GM12801 (cell line): ENCODE results near the gene INO80D.

Experiments used
- CTCF ChIP-seq: IDR thresholded peaks from one replicate; pipeline ENCODE4 v1.5.1; 2011; ENCODE audit warnings: control low read depth; ENCODE audit not compliant: insufficient read length; ENCODE audit errors: extremely low read depth

The INO80D gene

GRCh38 chr2:205989271-205990071, 96.5 kb downstream of the INO80D start:
- no peak for TF ChIP-seq CTCF

- TF ChIP-seq CTCF: no peak
Observed at GRCh38 chr2:205988274-205988673, 97.7 kb downstream of the INO80D start.

GRCh38 chr2:205984381-205984780, 101.6 kb downstream of the INO80D start:
- TF ChIP-seq CTCF: no peak

- no peak for TF ChIP-seq CTCF
Observed at GRCh38 chr2:205982776-205983327, 103.1 kb downstream of the INO80D start.

GRCh38 chr2:205976120-205976814, 109.7 kb downstream of the INO80D start:
- TF ChIP-seq CTCF: no peak

GRCh38 chr2:205975082-205975949, 110.7 kb downstream of the INO80D start:
- no peak for TF ChIP-seq CTCF

- TF ChIP-seq CTCF: no peak
Observed at GRCh38 chr2:205972113-205972512, 113.9 kb downstream of the INO80D start.
